Stromal cell of bone marrow (primary cell): ENCODE data around the gene SLC31A2.

ENCODE experiments used
- DNase-seq: peaks from one replicate; pipeline ENCODE4 v3.0.0-alpha.2; 2012; ENCODE audit warnings: low read depth

Gene SLC31A2

DNA sequence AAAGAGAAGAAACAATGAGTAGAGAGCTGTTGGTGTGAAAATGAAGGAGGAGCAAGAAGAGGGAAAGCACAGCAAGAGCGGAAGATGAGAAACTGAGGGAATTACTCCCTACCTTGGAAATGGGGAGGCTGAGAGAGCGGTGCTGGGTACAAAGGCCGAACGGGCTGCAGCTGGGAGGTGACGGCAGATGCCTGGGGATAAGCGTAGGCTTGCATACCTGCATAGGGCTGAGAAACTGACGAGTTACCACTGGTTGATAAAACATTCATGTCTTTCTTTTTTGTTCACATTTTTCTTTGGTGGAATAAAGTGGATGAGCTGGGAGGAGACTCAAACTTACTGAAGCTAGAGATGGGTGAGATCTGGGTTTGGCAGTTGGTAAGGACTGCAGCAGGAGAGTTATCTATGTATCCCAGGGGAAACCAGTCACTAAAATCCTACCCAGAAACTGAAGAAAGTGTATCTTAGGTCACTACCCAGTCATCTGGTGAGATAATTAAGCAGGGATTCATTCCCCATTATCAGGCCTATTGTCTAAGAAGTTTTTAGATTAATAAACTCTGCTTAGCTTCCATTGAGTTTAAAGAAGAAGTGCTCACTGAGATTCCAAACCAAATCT lies 35.4 kb downstream of the SLC31A2 start:
- DNase-seq, result no peak

DNA sequence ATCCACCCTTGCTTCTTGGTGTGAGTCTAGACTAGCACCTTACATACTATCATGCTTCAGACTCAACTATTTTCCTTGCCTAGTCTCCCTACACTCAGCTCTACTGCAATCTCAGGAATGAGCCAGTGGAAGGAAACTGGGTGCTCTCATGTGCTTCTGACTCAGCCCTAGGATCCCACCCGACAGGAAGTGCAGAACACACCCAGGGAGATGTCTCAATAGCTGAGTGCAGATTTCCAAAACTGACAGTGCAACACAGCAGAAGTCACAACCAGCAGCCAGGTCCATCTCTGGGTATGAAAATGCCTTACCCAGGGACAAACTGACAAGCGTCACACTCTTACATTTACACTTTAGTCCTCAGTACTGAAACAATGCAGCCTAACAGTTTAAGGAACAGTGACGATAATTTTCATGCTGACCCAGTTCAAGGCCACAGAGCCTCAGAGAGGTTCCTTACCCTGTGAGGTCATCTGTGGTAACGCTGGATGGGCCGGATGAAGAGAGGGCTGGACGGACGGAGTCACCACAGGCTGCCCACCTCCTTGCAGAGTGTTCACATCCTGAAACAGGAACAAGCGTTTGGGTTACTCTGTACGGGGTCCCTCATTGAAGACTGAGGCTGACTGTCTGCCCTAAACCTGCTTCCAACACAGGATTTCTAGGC lies 37.3 kb downstream of the SLC31A2 start:
- DNase-seq, result peak; percentile 91

DNA sequence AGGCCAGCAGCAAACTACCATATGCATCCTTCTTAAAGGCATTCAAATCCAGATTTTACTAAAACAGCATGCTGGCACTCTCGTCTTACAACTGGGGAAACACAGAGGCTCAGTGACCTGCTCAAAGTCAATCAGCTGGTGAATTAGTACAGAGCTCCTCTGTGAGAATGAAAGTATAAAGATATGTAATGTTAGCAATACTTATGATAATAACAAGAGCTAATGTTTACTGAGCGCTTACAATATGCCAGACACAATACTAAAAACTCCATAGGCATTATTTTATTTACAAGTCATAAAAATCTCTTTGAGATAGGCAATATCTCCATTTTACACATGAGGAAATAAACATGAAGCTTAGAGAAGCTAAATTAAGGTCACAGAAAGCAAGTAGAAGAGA lies 41.6 kb downstream of the SLC31A2 start:
- DNase-seq, result no peak

DNA sequence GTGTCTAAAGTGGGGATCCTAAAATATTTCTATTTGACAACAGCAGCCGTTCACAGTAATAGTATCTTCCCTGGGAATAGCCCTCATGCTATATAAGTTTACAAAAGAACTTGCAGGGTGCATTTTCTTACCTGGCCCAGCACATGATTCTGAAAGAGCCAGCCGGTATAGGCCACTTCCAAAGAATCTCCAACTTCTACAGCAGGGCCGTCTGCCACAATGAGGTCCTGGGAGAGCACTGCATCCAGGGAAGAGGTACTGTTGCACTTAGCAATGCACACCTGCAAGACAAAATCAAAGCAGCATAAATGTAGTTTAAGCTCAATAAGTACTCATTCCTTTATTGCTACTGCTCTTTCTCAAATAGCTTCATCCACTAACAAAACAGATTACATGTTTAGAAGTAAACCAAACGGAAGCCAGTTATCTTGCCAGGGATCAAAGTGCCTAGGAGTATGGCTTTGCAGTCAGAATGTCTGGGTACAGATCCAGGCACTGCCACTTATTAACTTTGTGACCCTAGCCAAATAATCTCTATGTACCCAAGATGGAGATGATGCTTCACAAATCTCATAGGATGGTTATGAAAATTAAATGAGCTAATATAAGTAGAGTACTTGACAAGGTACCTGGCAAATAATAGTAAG lies 49.0 kb downstream of the SLC31A2 start:
- no peak for DNase-seq

DNA sequence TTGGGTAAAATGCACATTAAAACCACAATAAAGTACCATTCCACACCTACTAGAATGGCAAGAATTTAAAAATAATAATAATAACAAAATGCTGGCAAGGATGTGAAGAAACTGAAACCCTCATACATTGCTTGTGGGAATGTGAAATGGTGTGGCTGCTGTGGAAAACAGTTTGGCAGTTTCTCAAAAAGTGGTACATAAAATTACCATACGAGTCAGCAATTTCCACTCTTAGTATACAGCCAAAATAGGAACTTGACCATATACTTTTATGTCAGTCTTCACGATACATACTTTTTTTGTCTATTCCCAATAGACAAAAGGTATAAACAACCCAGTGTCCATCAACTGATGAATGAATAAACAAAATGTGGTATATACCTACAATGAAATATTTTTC lies 54.6 kb downstream of the SLC31A2 start:
- DNase-seq, result no peak

DNA sequence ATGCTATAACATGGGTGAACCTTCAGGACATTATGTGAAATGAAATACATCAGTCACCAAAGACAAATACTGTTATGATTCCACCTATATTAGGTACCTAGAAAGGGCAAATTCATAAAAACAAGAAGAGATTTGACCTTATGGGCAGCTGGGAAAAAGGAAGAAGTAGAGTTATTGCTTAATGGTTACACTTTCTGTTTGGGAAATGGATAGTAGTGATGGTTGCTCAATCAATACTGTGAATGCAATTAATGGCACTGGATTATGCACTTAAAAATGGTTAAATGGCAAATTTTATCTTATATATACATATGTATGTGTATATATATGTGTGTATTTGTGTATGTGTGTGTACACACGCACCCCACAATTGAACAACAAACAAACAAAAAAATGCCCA lies 55.1 kb downstream of the SLC31A2 start:
- no peak for DNase-seq

DNA sequence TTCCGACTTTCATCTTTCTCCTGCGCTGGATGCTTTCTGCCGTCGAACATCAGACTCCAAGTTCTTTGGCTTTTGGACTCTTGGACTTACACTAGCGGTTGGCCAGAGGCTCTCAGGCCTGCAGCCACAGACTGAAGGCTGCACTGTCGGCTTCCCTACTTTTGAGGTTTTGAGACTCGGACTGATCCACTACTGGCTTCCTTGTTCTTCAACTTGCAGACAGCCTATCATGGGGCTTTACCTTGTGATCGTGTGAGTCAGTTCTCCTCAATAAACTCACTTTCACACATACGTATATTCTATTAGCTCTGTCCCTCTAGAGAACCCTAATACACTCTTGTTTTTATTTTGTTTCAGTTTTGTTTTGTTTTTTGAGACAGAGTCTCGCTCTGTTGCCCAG lies 60.0 kb downstream of the SLC31A2 start:
- DNase-seq, result no peak
